HG02885 (cell line): ENCODE results near the gene MZF1.
A peak's percentile ranks its signal among the peaks of the same experiment; 100 is the strongest.
"Not testable (repeated sequence)": the region's sequence is repeated elsewhere in the genome, so short reads cannot be mapped to it uniquely, and the experiment has no call there.

Experiments
- ATAC-seq: cut with Tn5 transposase; IDR thresholded peaks from one replicate; pipeline ENCODE4 v1.9.1; 2021; ENCODE audit warnings: mild to moderate bottlenecking; ENCODE audit not compliant: unreplicated experiment, poor library complexity

MZF1 gene

DNA sequence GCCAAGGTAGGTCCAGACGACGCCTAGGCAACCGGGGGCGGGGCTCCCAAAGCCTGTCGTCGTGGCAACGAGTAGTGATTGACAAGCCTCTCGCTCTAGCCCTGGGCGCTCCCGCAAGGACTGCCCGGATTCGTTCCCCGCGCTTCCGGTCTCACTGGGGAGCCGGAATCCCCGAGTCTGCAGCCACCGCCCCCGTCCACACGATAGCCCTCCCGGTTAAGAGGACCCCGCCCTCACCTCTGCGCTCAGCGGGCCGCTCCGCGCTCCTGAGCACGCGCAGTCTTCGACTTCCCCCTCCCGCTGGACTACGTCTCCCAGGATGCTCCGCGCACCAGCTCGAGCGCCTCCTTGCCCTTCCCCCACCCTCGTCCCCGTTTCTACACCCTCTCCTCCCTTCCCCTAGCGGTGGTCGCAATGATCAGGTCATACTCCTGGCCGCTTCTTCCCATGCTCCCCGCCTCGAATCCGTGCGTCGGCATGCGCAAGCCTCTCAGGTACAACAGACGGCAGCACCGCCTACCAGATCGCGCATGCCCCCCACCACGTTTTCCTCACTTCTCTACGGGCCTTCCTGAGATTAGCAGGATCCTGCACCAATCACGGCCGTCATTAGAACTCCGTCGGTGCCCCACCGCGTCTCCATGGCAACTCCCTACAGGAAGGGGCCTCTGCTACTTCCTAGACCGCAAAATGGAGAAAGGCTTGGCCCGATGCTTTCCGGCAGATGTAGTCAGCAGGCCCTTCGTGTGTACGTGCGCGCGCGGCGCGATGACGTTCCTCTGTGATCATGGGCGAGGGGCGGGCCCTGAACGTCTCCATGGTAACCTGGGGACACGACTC lies at the start of gene MZF1:
MZF1 (minus strand) TSS at position 518 of the 840 bp plus-strand sequence. CDS start 1,946 bp downstream, outside the sequence.
- ATAC-seq, result peak; percentile 62

DNA sequence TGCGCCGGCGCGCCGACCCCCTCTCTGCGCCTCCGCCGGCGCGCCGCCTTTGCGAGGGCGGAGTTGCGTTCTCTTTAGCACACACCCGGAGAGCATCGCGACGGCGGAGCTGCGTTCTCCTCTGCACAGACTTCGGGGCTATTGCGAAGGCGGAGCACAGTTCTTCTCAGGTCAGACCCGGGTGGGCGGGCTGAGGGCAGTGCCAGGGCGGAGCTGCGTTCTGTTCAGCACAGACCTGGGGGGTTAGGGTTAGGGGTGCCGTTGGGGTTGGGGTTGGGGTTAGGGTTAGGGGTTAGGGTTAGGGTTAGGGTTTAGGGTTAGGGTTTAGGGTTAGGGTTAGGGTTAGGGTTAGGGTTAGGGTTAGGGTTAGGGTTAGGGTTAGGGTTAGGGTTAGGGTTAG lies 34.1 kb upstream of the MZF1 start:
- ATAC-seq, result not testable (repeated sequence)

DNA sequence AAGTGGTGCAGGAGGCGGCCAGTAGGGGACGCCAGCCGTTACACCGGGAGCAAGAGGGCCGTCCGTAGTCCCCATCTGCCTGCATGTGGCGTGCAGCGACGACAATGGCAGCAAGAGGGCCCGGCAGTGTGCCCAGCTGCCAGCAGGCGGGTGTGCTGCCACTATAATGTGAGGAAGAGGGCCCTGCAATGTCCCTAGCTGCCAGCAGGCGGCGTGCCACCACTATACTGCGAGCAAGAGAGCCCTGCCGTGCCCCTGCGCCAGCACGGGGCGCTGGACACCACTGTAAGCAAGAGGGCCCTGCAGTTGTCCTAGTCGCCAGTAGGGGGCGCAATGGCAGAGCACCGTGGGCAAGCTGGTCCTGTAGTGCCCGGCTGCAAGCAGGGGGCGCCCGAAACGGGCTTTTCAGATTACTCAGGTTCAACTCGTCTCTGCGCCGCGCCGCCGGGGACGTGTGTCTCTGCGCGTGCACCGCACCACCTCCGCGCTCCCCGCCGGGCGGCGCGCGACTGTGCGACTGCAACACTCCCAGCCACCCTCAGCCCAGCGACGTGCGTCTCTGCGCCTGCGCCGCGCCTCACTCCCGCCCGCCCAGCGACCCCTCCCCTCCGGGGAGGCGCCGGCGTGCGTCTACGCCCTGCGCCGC lies 33.2 kb upstream of the MZF1 start:
- ATAC-seq, result not testable (repeated sequence)

DNA sequence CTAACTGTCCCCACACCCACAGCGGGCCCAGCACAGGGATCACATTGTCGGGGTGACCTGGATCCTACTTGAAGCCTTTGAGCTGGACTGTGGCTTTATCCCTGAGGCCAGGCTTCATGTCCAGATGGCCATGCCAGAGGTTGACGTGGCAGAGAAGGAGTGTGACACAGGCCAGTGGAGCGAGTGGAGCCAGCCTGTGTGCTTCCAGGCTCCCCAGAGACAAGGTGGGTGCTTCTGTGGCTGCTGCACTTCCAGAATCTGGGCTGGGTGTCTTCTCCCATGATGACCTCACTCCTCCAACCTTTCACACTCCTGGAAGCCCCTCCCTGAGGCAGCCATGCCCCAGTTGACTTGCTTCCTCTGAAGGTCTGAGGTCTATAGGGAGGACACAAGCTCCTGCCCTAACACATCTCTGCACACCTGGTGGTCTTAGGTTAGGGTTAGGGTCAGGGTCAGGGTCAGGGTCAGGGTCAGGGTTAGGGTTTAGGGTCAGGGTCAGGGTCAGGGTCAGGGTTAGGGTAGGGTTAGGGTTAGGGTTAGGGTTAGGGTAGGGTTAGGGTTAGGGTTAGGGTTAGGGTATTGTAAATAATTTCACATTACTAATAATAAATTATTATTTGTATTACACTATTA lies 13.1 kb upstream of the MZF1 start:
- ATAC-seq, result no peak

DNA sequence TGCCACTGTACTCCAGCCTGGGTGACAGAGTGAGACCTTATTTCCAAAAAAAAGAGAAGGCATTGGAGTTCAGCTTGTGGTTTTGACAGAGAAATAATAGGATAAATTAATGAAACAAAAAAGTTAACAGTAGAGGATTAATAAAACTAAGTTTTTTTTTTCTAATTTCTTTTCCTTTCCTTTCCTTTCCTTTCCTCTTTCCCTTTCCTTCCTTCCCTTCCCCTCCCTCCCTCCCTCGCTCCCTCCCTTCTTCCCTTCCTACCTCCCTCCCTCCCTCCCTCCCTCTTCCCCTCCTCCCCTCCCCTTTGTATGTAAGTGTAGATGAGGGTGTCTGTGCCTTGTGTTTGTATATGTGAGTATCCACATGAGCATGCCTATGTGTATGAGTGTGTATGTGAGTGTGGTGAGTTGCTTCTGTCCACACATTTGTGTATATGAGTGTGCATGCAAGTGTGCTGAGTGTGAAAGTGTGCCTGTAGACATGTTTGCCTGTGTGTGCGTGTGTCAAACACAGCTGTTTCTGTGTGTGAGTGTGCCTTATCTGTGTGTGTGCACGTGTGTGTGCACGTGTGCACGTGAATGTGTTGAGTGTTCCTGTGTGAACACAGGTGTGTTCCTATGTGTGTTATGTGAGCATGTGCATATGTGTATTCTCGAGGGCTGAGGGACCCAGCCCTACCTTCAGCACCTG lies 12.5 kb upstream of the MZF1 start:
- no peak for ATAC-seq

DNA sequence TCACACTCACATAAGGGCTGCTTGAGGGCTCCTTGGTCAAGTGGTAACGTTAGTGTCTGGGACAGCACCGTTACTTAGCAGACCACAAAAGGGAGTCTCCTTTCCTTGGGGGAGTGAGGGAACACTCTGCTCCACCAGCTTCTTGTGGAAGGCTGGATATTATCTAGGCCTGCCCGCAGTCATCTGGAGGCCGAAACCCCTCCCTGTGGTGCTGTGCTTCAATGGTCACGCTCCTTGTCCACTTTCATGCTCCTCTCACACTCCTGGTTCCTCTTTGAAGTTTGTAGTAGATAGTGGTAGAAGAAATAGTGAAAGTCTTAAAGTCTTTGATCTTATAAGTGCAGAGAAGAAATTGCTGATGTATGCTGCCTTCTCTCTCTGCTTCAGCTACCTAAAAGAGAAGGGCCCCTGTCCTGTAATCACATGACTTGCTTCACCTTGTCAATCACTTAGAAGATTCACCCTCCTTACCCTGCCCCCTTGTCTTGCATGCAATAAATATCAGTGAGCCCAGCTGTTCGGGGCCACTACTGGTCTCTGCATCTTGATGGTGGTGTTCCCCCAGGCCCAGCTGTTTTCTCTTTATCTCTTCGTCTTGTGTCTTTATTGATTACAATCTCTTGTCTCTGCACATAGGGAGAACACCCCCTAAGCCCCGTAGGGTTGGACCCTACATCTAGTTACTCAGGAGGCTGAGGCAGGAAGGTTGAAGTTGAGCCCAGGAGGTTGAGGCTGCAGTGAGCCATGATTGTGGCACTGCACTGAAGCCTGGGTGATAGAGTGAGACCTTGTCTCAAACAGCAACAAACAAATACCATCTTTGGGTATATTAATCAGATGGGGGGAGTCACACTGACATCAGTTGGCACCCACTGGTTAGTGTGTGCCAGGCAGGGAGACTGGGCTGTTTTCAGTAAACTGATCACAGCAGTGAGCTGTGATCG lies 11.6 kb upstream of the MZF1 start:
- ATAC-seq, result no peak

DNA sequence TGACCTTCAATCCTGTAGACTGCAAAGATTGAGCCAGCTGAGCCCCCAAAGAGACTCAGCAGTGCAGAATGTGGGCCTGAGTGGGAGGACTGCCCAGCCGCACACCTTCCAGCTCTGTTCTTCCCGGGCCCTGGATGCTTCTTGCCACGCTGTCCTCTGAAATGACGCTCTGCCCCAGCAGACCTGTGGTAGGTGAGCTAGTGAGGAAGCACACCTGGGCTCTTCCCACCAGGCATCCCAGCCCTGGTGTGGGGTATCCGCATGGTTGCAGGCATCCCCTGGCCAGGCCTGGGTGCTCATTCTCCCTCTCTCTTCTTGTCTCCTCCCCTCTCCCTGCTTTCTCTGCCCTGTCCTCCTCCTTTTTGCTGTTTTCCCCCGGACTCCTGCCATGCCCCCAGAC lies 9.8 kb upstream of the MZF1 start:
- ATAC-seq, result no peak

DNA sequence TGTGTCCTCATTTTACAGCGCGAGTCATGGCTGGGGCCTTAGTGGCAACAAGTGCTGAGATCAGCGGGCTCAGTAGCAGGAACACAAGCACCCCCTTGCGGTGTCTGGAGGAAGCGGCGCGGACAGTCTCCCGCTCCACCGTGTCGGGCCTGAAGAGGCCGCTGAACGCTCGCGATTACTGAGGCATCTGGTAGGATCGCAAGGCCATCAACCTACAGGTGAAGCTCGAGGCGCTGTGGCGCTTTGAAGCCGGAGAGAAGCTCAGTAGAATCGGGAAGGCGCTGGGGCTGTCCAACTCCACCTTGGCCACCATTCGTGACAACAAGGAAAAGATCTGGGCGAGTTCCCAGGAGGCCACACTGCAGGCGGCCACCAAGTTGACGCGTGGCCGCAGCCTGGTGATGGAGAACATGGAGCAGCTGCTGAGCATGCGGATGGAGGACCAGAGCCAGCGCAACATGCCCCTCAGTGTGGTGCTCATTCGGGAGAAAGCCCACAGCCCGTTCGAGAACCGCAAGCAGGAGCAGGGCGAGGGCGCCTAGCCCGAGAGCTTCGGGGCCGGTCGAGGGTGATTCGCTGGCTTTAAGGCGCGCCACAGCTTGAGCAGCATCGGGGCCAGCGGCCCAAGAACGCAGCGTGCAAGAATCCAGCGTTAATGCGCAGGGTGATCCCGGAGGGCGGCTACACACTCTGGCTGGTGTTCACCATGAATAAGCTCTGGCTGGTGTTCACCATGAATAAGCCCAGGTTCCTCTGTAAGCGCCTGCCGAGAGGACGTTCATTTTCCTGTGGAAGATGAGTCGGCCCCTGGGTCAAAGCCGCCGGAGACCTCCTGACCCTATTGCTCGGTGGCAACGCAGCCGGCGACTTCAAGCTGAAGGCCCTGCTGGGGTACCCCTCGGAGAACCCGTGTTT lies 8.3 kb upstream of the MZF1 start:
- peak; percentile 80 for ATAC-seq

DNA sequence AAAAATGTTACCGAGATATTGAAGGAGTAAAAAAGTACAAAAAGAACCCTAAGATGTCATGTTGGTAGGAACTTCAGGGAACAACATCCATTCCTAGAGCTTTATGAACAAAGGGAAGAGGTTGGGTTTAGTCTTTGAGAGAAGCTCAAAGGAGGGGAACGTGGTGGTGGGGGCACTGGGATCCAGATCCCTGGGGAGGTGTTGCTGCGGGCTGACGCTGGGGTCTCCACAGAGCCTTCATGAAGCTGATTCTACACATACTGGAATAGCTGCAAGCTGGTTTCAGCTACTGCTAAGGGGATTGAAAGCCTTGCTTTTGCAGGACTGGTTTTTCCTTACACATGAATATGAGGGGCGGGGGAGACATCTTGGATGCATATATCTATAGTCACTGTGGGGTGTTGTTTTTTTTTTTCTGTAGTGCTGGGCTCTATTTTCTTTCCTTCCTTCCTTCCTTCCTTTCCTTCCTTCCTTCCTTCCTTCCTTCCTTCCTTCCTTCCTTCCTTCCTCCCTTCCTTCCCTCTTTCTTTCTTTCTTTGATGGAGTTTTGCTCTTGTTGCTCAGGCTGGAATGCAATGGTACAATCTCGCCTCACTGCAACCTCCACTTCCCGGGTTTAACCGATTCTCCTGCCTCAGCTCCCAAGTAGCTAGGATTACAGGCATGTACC lies 6.5 kb upstream of the MZF1 start:
- no peak for ATAC-seq

DNA sequence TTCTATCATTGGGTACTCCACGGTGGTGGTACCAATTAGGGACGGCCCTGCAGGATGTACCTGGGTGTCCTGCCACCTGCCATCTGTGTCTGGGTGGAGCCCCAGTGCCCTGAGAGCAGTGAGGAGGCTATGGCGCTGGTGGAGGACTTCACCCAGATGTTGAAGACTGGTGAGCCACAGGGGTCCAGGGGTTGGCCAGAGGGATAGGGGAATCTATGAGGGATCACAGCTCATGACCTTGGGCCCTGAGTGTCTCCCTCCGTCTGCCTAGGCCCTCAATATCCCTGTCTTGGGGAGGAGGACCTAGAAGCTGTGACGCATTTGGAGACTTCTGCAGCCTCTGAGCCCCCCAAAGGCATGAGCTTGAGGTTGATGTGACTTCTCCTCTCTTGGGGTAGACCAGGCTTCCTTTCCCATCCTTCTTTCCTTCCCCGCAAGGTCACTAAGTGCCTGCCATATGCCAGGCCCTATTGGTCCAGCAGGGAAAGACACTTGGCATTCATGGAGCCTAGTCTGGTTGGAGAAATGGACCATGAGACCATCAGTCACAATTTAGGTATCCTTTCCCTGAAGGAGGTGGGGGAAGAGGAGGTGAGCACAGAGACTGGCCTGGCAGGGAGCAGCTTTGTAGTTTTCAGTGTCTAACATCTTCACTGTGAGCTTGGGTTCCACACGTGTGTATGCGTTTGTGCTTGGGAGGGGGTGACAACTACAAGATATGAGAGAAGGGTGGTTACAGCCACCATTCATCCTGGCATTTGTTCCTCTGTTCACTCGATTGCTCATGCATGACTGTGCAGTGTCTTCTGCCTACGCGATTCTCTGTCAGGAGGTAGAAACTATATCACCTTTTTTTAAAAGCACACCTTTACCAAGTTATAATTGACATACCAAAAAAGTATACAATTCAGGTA lies 5.1 kb upstream of the MZF1 start:
- ATAC-seq, result no peak

DNA sequence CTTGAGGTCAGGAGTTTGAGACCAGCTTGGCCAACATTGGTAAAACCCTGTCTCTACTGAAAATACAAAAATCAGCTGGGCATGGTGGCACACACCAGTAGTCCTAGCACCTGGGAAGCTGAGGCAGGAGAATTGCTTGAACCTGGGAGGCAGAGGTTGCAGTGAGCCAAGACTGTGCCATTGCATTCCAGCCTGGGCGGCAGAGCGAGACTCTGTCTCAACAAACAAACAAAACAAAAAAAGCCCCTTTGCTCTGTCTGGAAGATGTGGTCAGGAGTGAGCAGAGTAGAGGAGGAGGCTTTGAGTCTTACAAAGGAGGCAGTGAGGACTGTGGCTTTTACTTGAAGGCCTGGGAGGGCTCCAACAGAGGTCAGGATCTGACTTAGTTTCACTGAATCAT lies 4.4 kb upstream of the MZF1 start:
- ATAC-seq, result not testable (repeated sequence)

DNA sequence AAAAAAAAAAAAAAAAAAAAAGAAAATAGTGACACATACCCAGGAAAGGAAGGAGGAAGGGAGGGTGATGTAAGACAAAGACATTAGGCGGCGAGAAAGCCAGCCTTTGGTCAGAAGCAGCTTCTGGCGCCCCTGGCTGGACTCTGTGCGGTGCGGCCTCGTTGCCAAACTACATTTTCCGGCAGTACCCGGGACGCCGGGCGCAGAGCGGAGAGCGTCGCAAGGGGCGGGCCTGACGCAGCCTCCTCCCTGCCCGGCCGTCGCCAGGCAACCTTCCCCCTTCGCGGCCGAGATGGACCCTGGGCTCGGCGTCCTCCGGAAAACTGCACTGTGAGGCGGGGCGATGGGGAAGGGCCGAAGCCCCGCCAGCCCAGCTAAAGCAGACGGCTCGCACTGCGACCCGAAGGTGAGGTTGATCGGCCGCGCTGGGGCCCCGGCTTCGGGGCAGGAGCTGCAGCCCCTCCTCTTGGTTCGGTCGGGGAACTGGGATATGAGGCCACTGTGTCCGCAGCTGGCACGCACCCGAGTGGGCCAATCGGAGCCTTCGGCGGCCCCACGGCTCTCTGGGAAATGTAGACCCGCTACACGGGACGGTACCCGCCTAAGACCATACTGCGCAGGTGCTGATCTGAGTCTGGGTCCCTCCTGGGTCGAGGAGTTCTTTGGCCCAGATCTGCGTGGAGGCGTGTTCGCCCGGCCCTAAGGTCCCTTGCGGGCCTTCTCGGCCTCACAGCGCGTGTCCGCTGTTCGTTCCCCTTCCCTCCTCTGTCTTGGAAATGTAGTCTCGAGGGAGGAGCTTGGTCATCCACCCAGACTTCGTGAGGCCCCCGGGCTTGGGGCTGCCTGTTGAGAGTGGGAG lies 2.3 kb upstream of the MZF1 start:
- peak; percentile 41 for ATAC-seq

DNA sequence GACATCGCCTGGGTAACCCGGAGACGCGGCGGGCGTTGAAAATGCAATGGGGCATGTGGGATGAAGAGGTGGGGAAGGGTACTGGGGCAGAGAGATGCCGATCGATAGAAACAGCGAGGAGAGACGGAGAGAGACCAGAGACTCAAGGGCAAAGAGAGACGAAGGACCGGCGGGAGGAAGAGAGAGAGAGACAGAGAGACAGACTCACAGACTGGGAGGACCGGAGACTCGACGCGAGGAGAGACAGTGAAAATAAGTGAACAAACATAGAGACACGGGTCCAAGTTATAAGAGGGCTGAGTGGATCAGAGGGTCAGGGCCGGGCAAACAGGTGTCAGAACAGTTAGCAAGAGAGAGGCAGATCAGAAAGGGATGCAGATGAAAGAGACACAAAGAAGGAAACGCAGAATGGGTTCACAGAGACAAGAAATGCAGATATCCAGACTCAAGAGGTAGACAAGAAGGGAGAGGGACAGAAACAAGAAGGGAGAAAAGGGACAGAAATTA lies 576 bp upstream of the MZF1 start:
- ATAC-seq, result no peak

DNA sequence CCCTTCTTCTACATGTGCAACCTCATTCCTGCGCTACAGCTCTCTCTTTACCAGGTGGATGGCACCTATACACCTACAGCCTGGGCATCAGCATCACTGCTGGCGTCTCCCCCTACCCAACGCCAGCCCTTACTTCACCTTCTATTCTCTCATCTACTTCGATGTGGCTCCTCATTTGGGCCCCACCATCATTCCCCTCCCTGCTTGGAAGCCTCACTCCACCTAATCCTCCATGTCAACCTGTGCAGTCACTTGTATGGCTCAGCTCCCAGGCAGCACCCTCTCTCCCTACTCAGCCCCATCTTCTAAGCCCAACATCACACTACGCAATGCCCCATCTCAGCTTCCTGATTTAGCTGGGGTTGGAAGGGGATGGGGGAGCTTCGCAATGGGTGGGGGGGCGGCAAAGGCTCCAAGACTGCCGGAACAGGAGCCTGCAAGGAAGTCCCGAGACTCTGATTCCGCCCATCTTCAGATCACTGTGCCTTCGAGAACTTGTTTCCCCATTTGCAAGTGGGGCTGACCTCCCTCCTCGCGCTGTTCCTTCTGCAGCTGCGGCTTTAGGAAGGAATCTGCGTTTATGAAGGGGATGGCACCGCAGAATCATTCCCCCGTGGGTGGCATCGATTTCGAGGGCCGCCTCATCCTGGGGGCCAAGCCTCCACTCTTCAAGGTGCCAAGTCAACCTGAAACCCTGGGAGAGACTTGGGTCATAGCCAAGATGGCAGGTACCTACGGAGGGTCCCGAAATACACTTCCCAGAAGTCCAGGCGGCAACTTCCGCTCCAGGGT lies 913 bp downstream of the MZF1 start:
- no peak for ATAC-seq

DNA sequence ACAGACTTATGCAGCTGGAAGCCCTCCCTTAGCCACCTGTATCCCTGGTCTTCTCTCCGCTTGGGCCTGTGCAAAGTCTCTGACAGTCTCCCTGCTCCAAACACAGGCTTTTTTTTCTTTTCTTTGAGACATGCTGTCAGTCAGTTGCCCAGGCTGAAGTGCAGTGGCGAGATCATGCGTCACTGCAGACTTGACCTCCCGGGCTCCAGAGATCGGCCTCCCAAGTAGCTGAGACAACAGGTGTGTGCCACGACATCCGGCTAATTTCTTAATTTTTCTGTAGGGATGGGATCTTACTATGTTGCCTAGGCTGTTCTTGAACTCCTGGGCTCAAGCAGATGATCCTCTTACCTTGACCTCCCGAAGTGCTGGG lies 1.6 kb downstream of the MZF1 start:
- no peak for ATAC-seq
